Brain microvascular endothelial cell (primary cell): Measurements from ENCODE around the gene TELO2.

Experiments used
- DNase-seq: peaks from one replicate; pipeline ENCODE4 v3.0.0-alpha.2; 2020
- H3K27ac ChIP-seq: fragments of 250-450 bp; sonication (Bioruptor Pico); 2 replicates; pipeline ENCODE4 v1.5.1; 2020; ENCODE audit warnings: mild to moderate bottlenecking, moderate library complexity
- H3K27me3 ChIP-seq: fragments of 250-450 bp; sonication (Bioruptor Pico); replicated peaks from 2 replicates; pipeline ENCODE4 v1.5.1; 2020; ENCODE audit warnings: mild to moderate bottlenecking
- H3K36me3 ChIP-seq: fragments of 250-450 bp; sonication (Bioruptor Pico); replicated peaks from 2 replicates; pipeline ENCODE4 v1.5.1; 2020; ENCODE audit warnings: mild to moderate bottlenecking
- H3K4me3 ChIP-seq: 2 replicates; pipeline ENCODE4 v1.5.1; 2011; ENCODE audit warnings: low read depth, mild to moderate bottlenecking, control low read depth, low read length, moderate library complexity
- in situ Hi-C: cut with HindIII; loops from 2 replicates; pipeline ENCODE4 v1.10.0; 2017; ENCODE audit warnings: low sequenced_read_pairs, low pct_ligation_motif_present
- TF ChIP-seq, protein P1 (sequence below): IDR thresholded peaks from 2 replicates; pipeline ENCODE4 v1.5.1; 2011; ENCODE audit warnings: low read depth, mild to moderate bottlenecking, moderate library complexity, low read length, control low read depth, inconsistent platforms; ENCODE audit errors: missing control alignments

Gene TELO2

GRCh38 chr16:1542533-1542932 lies 49.4 kb downstream of the TELO2 start:
- DNase-seq: no peak
- H3K4me3 ChIP-seq: no peak overlapping the region
- no peaks in the 10 kb centered on the region for H3K27me3 ChIP-seq
- H3K36me3 ChIP-seq: peaks cover 28% of the 10 kb centered on the region
- H3K27ac ChIP-seq: no peak overlapping the region
- TF ChIP-seq, protein P1, sequence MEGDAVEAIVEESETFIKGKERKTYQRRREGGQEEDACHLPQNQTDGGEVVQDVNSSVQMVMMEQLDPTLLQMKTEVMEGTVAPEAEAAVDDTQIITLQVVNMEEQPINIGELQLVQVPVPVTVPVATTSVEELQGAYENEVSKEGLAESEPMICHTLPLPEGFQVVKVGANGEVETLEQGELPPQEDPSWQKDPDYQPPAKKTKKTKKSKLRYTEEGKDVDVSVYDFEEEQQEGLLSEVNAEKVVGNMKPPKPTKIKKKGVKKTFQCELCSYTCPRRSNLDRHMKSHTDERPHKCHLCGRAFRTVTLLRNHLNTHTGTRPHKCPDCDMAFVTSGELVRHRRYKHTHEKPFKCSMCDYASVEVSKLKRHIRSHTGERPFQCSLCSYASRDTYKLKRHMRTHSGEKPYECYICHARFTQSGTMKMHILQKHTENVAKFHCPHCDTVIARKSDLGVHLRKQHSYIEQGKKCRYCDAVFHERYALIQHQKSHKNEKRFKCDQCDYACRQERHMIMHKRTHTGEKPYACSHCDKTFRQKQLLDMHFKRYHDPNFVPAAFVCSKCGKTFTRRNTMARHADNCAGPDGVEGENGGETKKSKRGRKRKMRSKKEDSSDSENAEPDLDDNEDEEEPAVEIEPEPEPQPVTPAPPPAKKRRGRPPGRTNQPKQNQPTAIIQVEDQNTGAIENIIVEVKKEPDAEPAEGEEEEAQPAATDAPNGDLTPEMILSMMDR: no peak
- in situ Hi-C loops: no loop called here

DNA sequence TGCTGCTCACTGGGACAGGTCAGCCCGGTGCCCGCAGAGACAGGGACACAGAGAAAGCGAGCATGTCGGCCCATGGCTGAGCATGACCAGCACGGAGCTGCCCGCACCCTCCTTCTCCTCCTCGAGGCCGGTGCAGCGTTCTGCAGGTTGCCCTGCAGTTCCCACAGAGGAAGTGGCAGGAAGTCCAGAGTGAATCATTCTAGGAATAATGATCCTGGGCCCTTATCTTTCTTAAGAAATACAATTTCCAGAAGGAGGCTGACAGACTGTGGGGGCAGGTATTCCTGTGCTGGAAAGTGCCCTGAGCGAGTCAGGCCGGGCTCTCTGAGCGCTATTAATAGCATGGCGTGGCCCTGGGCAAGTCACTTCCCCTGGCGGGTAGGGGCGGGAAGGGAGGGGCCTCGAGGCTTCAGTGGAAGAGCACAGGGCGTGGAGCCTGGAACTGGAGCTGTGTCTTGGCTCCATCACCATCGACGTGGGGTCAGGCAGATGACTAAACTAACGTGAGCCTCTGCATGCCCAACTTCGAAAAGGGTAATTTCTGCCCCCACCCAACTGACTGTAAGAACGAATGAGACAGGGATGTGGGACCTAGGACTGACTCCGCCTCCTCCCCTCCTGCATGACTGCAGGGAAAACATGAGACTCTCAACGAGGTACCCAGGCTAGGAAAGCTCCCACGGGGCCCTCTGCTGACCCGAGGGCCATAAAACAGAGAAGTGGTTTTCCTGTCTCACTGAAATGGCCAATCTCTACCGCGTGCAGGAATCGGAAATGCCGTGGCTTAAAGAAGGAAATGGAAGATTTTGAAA lies 50.1 kb downstream of the TELO2 start:
- H3K4me3 ChIP-seq: no peak overlapping the region
- peak overlapping the region; percentile 35 for H3K27ac ChIP-seq
- TF ChIP-seq, protein P1: peak; percentile 29
- DNase-seq: peak; percentile 71
- in situ Hi-C loops: no loop called here
- H3K36me3 ChIP-seq: peaks cover 20% of the 10 kb centered on the region
- no peaks in the 10 kb centered on the region for H3K27me3 ChIP-seq

GRCh38 chr16:1545044-1546040 lies 52.2 kb downstream of the TELO2 start:
- no peak overlapping the region for H3K4me3 ChIP-seq
- in situ Hi-C loops: no loop called here
- TF ChIP-seq, protein P1: no peak
- H3K27me3 ChIP-seq: no peaks in the 10 kb centered on the region
- H3K36me3 ChIP-seq: peaks cover 15% of the 10 kb centered on the region
- H3K27ac ChIP-seq: no peak overlapping the region
- DNase-seq: no peak

GRCh38 chr16:1546430-1546829 lies 53.3 kb downstream of the TELO2 start:
- H3K27ac ChIP-seq: no peak overlapping the region
- TF ChIP-seq, protein P1: no peak
- in situ Hi-C loops: no loop called here
- no peaks in the 10 kb centered on the region for H3K27me3 ChIP-seq
- peaks cover 11% of the 10 kb centered on the region for H3K36me3 ChIP-seq
- no peak for DNase-seq
- no peak overlapping the region for H3K4me3 ChIP-seq

- H3K27ac ChIP-seq: no peak overlapping the region
- H3K36me3 ChIP-seq: peaks cover 7% of the 10 kb centered on the region
- no peak for DNase-seq
- no peak overlapping the region for H3K4me3 ChIP-seq
- H3K27me3 ChIP-seq: no peaks in the 10 kb centered on the region
- in situ Hi-C loops: no loop called here
- TF ChIP-seq, protein P1: no peak
Observed at GRCh38 chr16:1548233-1548632, 55.1 kb downstream of the TELO2 start.
